Right lobe of liver (tissue), 6 donors: Measurements from ENCODE around the gene IP6K2. TPM values are rescaled to one million over a fixed set of nuclear protein-coding genes. Genes with fewer than 3 reads are reported as not detected.

Experiments
- ATAC-seq, 4 donors: fragments of 200-7000 bp; cut with Tn5 transposase; one replicate each; pipeline ENCODE4 v1.9.1; 2020; ENCODE audit warnings: mild to moderate bottlenecking in 4 of 4, moderate library complexity in 4 of 4
- DNase-seq, 3 donors: peaks; one replicate each; pipeline ENCODE4 v3.0.0-alpha.2; 2020
- H3K27ac ChIP-seq, 3 donors: fragments of 200-600 bp; one replicate each; pipeline ENCODE4 v1.8.0; 2022
- H3K27me3 ChIP-seq, 2 donors: fragments of 200-600 bp; one replicate each; pipeline ENCODE4 v1.8.0; 2022
- H3K36me3 ChIP-seq, 4 donors: fragments of 200-600 bp; sonication (generic) in 1 of 4; one replicate each; pipeline versions ENCODE4 v1.5.1 to v1.8.0; 2017 to 2022; ENCODE audit warnings: control low read depth in 1 of 4
- H3K4me1 ChIP-seq, 4 donors: fragments of 200-600 bp; sonication (generic) in 1 of 4; one replicate each; pipeline versions ENCODE4 v1.5.1 to v1.8.0; 2017 to 2022; ENCODE audit warnings: control low read depth in 1 of 4
- H3K4me3 ChIP-seq, 3 donors: fragments of 200-600 bp; one replicate each; pipeline ENCODE4 v1.8.0; 2022
- H3K9me3 ChIP-seq, 4 donors: fragments of 200-600 bp; sonication (generic) in 1 of 4; one replicate each; pipeline versions ENCODE4 v1.5.1 to v1.8.0; 2017 to 2022; ENCODE audit warnings: control low read depth in 1 of 4
- POLR2A ChIP-seq: fragments of 450-650 bp; IDR thresholded peaks from one replicate; pipeline ENCODE4 v1.6.1; 2017; ENCODE audit warnings: antibody characterized with exemption, mild to moderate bottlenecking
- WGBS: methylation state at CpG from one replicate; pipeline ENCODE4 v1.1.6; 2018; ENCODE audit warnings: low coverage, low lambda C conversion rate; ENCODE audit not compliant: insufficient coverage; ENCODE audit errors: missing lambda C conversion rate; 5-methylcytosine and 5-hydroxymethylcytosine counted together
- intact Hi-C, 2 donors: fragments of 100-400 bp; cut with DNase I; formaldehyde crosslinking; loops; one replicate each; pipeline versions ENCODE4 v1.11.2 to v1.14.1; 2022
- total RNA-seq, 6 experiments: library from RNA; depleted of rRNA in 2 of 6; stranded (reverse); fragments of >200 nt in 2 of 6; fragmentation: NEBNext Ultra II Directional in 3 of 6; extraction: Animal tissue kit (Norgen Biotek cat#: 25700) in 3 of 6; gene quantifications; one replicate each; pipeline versions ENCODE4 v1.1.0 to v1.2.4, GENCODE V29; 2016 to 2023
- TF ChIP-seq, protein P1 (sequence below), 4 donors: fragments of 200-600 bp in 3 of 4; fragments of 450-650 bp in 1 of 4; IDR thresholded peaks; one replicate each; pipeline versions ENCODE4 v1.5.1 to v1.8.0; 2016 to 2022; ENCODE audit warnings: antibody characterized with exemption in 4 of 4, mild to moderate bottlenecking in 2 of 4
- donor health status: DM: no; HTN: yes; CAD: no.
- donor health status: DM: no; HTN: no; CAD: no.
- donor health status: DM: no; HTN: no; CAD: no.
- donor health status: DM: no; HTN: yes; CAD: no.
- donor health status: DM: no; HTN: yes; CAD: no.

IP6K2 gene
- total RNA-seq, 6 experiments from 2014 or later, result 25.4 to 31.4 (median 27.4) TPM

DNA sequence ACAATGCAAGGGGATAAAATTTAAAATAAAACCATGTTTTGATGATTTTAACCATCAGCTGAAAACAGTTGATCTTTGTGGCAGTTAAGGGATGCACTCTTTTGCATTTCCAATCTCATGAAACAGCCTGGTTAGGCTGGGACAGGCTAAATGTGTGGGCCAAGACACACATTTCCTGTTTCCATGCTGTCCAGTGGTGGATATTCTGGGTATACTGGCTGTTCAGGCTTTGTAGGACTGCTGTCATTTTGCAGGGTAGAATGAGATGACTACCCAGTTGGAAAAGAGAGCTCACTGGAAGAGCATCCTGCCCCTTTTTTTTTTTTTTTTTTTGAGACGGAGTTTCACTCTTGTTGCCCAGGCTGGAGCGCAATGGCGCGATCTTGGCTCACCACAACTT, 42.0 kb upstream of the IP6K2 start:
- Histone ChIP-seq H3K9me3 (no peaks in the 10 kb centered on the region), H3K4me3 (no peak overlapping the region), H3K4me1 (peaks cover 0 to 27% (median 12%) of the 10 kb centered on the region in 4 donors), H3K36me3 (peaks cover 0 to 8% (median under 1%) of the 10 kb centered on the region in 4 donors), H3K27ac (no peak overlapping the region), H3K27me3 (no peaks in the 10 kb centered on the region)
- intact Hi-C loops, result no loop called here
- no peak for ATAC-seq
- no CpG with 5 or more reads among the region's 4 CpGs for WGBS
- TF ChIP-seq POLR2A, result no peak
- TF ChIP-seq, protein P1, sequence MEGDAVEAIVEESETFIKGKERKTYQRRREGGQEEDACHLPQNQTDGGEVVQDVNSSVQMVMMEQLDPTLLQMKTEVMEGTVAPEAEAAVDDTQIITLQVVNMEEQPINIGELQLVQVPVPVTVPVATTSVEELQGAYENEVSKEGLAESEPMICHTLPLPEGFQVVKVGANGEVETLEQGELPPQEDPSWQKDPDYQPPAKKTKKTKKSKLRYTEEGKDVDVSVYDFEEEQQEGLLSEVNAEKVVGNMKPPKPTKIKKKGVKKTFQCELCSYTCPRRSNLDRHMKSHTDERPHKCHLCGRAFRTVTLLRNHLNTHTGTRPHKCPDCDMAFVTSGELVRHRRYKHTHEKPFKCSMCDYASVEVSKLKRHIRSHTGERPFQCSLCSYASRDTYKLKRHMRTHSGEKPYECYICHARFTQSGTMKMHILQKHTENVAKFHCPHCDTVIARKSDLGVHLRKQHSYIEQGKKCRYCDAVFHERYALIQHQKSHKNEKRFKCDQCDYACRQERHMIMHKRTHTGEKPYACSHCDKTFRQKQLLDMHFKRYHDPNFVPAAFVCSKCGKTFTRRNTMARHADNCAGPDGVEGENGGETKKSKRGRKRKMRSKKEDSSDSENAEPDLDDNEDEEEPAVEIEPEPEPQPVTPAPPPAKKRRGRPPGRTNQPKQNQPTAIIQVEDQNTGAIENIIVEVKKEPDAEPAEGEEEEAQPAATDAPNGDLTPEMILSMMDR (IDR thresholded peaks at IDR 0.05), result no peak
- DNase-seq, result no peak

DNA sequence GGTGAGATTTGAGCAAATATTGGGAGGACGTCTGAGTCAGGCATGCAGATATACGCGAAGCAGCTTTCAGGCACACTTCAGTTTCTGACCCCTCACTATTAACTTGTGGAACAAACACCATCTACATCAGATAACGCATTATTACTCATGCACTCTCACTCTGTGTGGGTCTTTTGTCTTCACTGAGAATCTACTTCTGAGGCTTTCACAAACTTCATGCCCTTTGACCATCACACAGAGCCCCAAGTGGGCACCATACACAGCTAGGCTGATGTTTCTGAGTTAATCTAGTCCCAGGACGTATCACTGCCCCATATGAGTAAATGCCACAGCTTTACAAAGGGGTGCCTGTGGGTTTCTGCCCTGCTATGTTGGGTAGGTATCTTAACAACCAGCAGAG, 39.6 kb upstream of the IP6K2 start:
- DNase-seq (no peak), ATAC-seq (no peak)
- TF ChIP-seq POLR2A, result no peak
- TF ChIP-seq, protein P1 (IDR thresholded peaks at IDR 0.05), result no peak
- no peak overlapping the region for H3K4me3 ChIP-seq
- intact Hi-C loops, result no loop called here
- WGBS, result 55% methylated on average over 5 of the region's 5 CpGs
- H3K4me1 ChIP-seq, result peaks cover 0 to 34% (median 16%) of the 10 kb centered on the region in 4 donors
- H3K27me3 ChIP-seq, result no peaks in the 10 kb centered on the region
- peaks cover 0 to 5% (median 0%) of the 10 kb centered on the region in 4 donors for H3K36me3 ChIP-seq
- no peaks in the 10 kb centered on the region for H3K9me3 ChIP-seq
- no peak overlapping the region for H3K27ac ChIP-seq

DNA sequence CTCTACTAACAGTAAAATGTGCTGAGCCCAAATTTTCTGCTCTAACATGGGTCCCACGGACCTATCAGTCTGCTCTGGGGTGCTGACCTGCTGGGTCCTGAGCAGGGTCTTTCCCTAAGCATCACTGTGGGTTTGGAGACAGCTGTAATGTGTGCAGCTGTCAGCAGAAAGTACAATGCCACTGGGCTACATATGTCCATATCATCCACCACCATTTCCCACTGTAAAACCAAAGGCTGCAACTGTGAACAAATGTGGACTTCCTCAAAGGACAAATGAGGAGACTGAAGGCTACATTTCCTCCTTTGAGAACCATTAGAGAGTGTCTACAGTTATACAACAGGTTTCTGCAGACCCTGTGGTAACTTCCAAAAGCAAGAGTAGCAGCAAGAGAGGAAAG, 33.8 kb upstream of the IP6K2 start:
- Histone ChIP-seq H3K9me3 (no peaks in the 10 kb centered on the region), H3K4me3 (no peak overlapping the region), H3K36me3 (peaks cover 0 to 12% (median 3%) of the 10 kb centered on the region in 4 donors), H3K27ac (no peak overlapping the region), H3K4me1 (peaks cover 0 to 39% (median 21%) of the 10 kb centered on the region in 4 donors), H3K27me3 (no peaks in the 10 kb centered on the region)
- TF ChIP-seq POLR2A, result no peak
- TF ChIP-seq, protein P1 (IDR thresholded peaks at IDR 0.05), result no peak
- 67% methylated on average over 1 of the region's 1 CpG for WGBS
- intact Hi-C loops, result no loop called here
- ATAC-seq (no peak), DNase-seq (no peak)

DNA sequence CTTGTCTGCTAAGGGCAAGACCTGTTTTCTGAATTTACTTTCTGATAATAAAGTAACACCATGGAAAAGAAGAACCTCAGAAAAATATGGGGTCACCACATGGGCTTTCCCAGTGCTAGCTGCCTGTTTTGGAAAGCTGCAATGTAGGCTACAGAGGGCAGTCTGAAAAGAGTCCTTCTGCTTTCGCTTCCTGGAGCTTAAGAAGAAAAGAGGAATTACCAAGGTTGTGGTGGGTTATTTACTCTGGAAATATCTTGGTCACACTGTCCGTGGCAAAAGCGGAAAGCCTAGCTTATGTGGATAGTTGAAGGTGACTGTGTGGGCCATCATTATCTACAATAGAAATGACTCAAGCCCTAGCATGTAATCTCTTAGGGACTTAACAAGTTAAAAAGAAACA, 31.7 kb upstream of the IP6K2 start:
- Histone ChIP-seq H3K4me3 (no peak overlapping the region), H3K27ac (peak overlapping the region in 1 of 3 donors; percentile 33), H3K36me3 (peaks cover 0 to 12% (median 3%) of the 10 kb centered on the region in 4 donors), H3K4me1 (peaks cover 0 to 20% (median 13%) of the 10 kb centered on the region in 4 donors), H3K9me3 (no peaks in the 10 kb centered on the region), H3K27me3 (no peaks in the 10 kb centered on the region)
- 58% methylated on average over 3 of the region's 3 CpGs for WGBS
- TF ChIP-seq, protein P1 (IDR thresholded peaks at IDR 0.05), result no peak
- no peak for TF ChIP-seq POLR2A
- DNase-seq (no peak), ATAC-seq (peak; percentile 17 to 53 (median 28))
- intact Hi-C loops, result no loop called here

DNA sequence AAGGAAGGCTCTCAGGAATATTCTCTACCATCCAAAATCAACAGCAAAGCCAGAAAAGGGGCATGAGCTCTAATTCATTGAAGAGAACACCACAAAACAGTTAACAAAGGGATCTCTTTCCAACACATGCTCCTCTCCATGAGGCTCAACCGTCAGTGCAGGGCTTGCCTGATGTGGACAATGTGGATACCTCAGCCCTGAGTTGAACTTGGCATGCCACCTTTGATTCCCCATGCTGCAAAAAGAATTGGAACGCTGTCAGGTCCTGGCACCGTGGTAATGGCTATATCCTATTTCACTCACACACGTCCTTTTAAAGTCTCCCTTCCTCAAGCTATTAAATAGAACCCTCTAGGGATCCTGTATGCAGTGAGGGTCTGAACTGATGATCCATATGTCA, 30.7 kb upstream of the IP6K2 start:
- TF ChIP-seq POLR2A, result no peak
- TF ChIP-seq, protein P1 (IDR thresholded peaks at IDR 0.05), result no peak
- H3K9me3 ChIP-seq, result no peaks in the 10 kb centered on the region
- H3K27ac ChIP-seq, result peak overlapping the region in 2 of 3 donors; percentile 8 to 24
- H3K36me3 ChIP-seq, result peaks cover 0 to 12% (median 3%) of the 10 kb centered on the region in 4 donors
- intact Hi-C loops, result no loop called here
- peaks cover 0 to 16% (median 10%) of the 10 kb centered on the region in 4 donors for H3K4me1 ChIP-seq
- ATAC-seq (peak; percentile 70 to 78 (median 72)), DNase-seq (peak in 2 of 3 donors; percentile 42 to 75)
- WGBS, result 21% methylated on average over 4 of the region's 4 CpGs
- no peak overlapping the region for H3K4me3 ChIP-seq
- no peaks in the 10 kb centered on the region for H3K27me3 ChIP-seq
